T-helper 2 cell treated with Interferon-gamma antibody and Interleukin-4, amounts not matched to agents 5 μg/mL and 100 μg/mL, for 36 hours (primary cell): ENCODE data around the gene PRPH.
"Not testable (repeated sequence)": the region's sequence is repeated elsewhere in the genome, so short reads cannot be mapped to it uniquely, and the experiment has no call there.

Experiments used
- DNase-seq: peaks from one replicate; pipeline ENCODE4 v3.0.0; 2021; ENCODE audit warnings: low spot score
- H3K27ac Mint-ChIP-seq: one replicate; pipeline ENCODE4 v1.8.0; 2021; ENCODE audit warnings: mild to moderate bottlenecking, mixed read lengths
- H3K27me3 Mint-ChIP-seq: one replicate; pipeline ENCODE4 v1.8.0; 2021; ENCODE audit warnings: low read depth, mixed read lengths
- H3K36me3 Mint-ChIP-seq: one replicate; pipeline ENCODE4 v1.8.0; 2021; ENCODE audit warnings: low read depth, mixed read lengths
- H3K4me1 Mint-ChIP-seq: one replicate; pipeline ENCODE4 v1.8.0; 2021; ENCODE audit warnings: low read depth, mixed read lengths
- H3K4me3 Mint-ChIP-seq: one replicate; pipeline ENCODE4 v1.8.0; 2022; ENCODE audit warnings: mild to moderate bottlenecking, moderate library complexity, mixed read lengths
- H3K9me3 Mint-ChIP-seq: one replicate; pipeline ENCODE4 v1.8.0; 2021; ENCODE audit warnings: mixed read lengths

Gene PRPH

GRCh38 chr12:49295082-49295936 is at the start of gene PRPH:
Gene PRPH (plus strand): TSS chr12:49295147. CDS start chr12:49295201, 54 bp downstream.
- H3K4me1 Mint-ChIP-seq, result peaks cover 19% of the 10 kb centered on the region
- no peaks in the 10 kb centered on the region for H3K9me3 Mint-ChIP-seq
- no peak within 1 kb of the TSS for H3K27ac Mint-ChIP-seq
- DNase-seq, result no peak
- no peak within 1 kb of the TSS for H3K4me3 Mint-ChIP-seq
- no peaks in the 10 kb centered on the region for H3K36me3 Mint-ChIP-seq
- peaks cover 49% of the 10 kb centered on the region for H3K27me3 Mint-ChIP-seq

DNA sequence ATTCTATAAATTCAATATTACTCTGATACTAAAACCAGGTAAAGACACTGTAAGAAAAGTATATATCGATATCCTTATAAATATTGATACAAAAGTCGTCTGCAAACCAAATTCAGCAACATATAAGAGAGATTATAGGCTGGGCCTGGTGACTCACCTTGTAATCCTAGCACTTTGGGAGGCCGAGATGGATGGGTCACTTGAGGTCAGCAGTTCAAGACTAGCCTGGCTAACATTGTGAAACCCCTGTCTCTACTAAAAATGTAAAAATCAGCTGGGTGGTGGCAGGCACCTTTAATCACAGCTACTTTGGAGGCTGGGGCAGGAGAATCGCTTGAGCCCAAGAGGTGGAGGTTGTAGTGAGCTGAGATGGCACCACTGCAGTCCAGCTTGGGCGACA is 43.6 kb upstream of the PRPH start:
- no peak overlapping the region for H3K4me3 Mint-ChIP-seq
- no peak for DNase-seq
- no peaks in the 10 kb centered on the region for H3K36me3 Mint-ChIP-seq
- H3K9me3 Mint-ChIP-seq, result no peaks in the 10 kb centered on the region
- H3K27me3 Mint-ChIP-seq, result no peaks in the 10 kb centered on the region
- H3K4me1 Mint-ChIP-seq, result no peaks in the 10 kb centered on the region
- no peak overlapping the region for H3K27ac Mint-ChIP-seq

GRCh38 chr12:49253033-49253623 is 41.8 kb upstream of the PRPH start:
- no peaks in the 10 kb centered on the region for H3K9me3 Mint-ChIP-seq
- no peak for DNase-seq
- H3K27ac Mint-ChIP-seq, result no peak overlapping the region
- no peak overlapping the region for H3K4me3 Mint-ChIP-seq
- no peaks in the 10 kb centered on the region for H3K36me3 Mint-ChIP-seq
- H3K4me1 Mint-ChIP-seq, result no peaks in the 10 kb centered on the region
- H3K27me3 Mint-ChIP-seq, result no peaks in the 10 kb centered on the region

GRCh38 chr12:49255456-49255855 is 39.5 kb upstream of the PRPH start:
- not testable (repeated sequence) for H3K27ac Mint-ChIP-seq, H3K4me1 Mint-ChIP-seq, H3K4me3 Mint-ChIP-seq, H3K27me3 Mint-ChIP-seq, H3K36me3 Mint-ChIP-seq, H3K9me3 Mint-ChIP-seq, DNase-seq

GRCh38 chr12:49255857-49256637 is 38.9 kb upstream of the PRPH start:
- Mint-ChIP-seq H3K4me1 (peaks cover 4% of the 10 kb centered on the region), H3K9me3 (no peaks in the 10 kb centered on the region), H3K27ac (no peak overlapping the region), H3K4me3 (no peak overlapping the region), H3K36me3 (no peaks in the 10 kb centered on the region), H3K27me3 (no peaks in the 10 kb centered on the region)
- DNase-seq, result no peak

- not testable (repeated sequence) for H3K27ac Mint-ChIP-seq, H3K4me3 Mint-ChIP-seq, H3K27me3 Mint-ChIP-seq, H3K4me1 Mint-ChIP-seq, H3K36me3 Mint-ChIP-seq, DNase-seq, H3K9me3 Mint-ChIP-seq
Measured at GRCh38 chr12:49257508-49258184, 37.3 kb upstream of the PRPH start.

GRCh38 chr12:49259452-49259851 is 35.5 kb upstream of the PRPH start:
- Mint-ChIP-seq H3K27me3 (no peaks in the 10 kb centered on the region), H3K4me3 (no peak overlapping the region), H3K36me3 (peaks cover 1% of the 10 kb centered on the region), H3K27ac (no peak overlapping the region), H3K9me3 (no peaks in the 10 kb centered on the region), H3K4me1 (peaks cover 20% of the 10 kb centered on the region)
- no peak for DNase-seq

DNA sequence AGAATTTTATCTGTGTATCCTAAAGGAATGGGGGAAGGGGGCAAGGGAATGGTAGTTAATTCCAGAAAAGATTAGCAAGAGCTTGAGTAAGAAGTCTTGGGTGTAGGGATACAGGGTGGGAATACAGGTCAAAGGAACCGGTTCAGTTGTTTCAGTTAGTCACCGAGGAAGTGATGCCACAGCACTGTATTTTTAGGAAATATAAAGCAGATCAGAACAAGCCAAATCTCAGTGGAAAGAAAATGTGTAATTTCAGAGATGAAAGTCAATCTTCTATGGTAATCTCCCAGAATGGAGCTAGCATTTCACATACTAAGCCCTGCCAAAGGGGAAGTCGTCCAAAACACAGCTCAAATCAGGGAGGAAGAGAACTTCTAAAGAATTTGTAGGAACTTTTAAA is 34.8 kb upstream of the PRPH start:
- H3K9me3 Mint-ChIP-seq, result no peaks in the 10 kb centered on the region
- DNase-seq, result no peak
- peaks cover 20% of the 10 kb centered on the region for H3K4me1 Mint-ChIP-seq
- peaks cover 1% of the 10 kb centered on the region for H3K36me3 Mint-ChIP-seq
- H3K27ac Mint-ChIP-seq, result no peak overlapping the region
- H3K4me3 Mint-ChIP-seq, result no peak overlapping the region
- H3K27me3 Mint-ChIP-seq, result no peaks in the 10 kb centered on the region

DNA sequence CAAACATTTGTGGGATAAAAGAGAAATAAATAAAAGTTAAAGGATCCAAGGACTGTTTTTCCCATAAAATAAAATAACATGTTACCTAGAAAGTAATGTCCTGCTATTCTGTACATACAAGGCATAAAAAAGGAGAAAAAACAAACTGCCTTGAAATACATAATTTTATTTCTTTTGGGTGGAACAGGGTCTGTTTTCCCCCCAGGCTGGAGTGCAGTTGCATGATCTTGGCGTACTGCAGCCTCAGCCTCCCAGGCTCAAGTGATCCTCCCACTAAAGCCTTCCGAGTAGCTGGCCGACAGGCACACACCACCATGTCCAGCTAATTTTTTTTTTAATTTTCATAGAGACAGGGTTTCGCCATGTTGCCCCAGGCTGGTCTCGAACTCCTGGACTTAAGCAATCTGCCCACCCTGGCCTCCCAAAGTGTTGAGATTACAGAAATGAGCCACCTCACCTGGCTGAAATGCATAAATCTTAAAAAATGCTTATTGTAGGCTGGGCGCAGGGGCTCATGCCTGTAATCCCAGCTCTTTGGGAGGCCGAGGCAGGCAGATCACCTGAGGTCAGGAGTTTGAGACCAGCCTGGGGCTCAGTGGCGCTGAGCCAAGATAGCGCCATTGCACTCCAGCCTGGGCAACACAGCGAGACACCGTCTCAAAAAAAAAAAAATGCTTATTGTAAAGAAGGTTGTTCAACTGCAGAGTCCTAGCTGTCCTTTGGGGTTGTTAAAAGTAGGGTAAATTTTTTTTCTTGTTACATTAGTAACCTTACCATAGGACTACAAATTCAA is 34.2 kb upstream of the PRPH start:
- Mint-ChIP-seq H3K4me1 (peaks cover 22% of the 10 kb centered on the region), H3K36me3 (peaks cover 5% of the 10 kb centered on the region), H3K27me3 (no peaks in the 10 kb centered on the region), H3K27ac (no peak overlapping the region), H3K4me3 (no peak overlapping the region), H3K9me3 (no peaks in the 10 kb centered on the region)
- DNase-seq, result no peak

DNA sequence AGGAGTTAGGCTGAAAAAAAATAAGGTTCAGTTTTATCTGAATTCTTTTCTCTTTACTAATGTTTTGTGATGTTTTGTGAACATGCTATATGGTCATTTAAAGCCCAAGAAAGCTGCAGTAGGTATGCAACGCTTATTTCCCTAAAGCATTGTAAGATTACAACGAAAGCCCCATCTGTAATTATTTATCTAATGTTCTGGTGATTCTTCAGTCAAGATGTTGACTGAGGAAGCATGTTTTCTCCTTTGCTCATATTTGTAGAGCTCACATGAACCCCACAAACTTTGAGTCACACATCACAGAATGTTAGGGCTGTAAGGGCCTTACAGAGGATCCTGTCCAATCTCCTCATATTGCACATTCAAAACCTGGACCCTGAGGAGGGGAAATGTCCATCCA is 33.2 kb upstream of the PRPH start:
- DNase-seq, result no peak
- H3K27ac Mint-ChIP-seq, result no peak overlapping the region
- H3K4me1 Mint-ChIP-seq, result peaks cover 22% of the 10 kb centered on the region
- H3K9me3 Mint-ChIP-seq, result no peaks in the 10 kb centered on the region
- no peaks in the 10 kb centered on the region for H3K27me3 Mint-ChIP-seq
- no peak overlapping the region for H3K4me3 Mint-ChIP-seq
- H3K36me3 Mint-ChIP-seq, result peaks cover 10% of the 10 kb centered on the region

DNA sequence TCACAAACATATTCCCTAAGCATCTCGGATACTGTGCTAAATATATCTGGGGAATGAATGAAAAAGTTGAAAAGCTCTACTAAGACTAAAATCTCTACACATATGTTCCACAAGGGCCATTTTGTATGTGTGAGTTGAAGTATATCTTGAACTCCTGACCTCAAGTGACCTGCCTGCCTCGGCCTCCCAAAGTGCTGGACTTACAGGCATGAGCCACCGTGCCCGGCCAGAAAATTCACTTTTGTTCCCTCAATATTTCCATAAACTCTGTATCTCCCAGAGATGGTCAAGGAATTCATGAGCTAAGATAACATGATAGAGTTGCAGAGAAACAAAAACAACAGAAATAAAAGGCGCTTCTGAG is 31.6 kb upstream of the PRPH start:
- DNase-seq, result no peak
- peak overlapping the region; percentile 91 for H3K4me3 Mint-ChIP-seq
- peak overlapping the region; percentile 52 for H3K27ac Mint-ChIP-seq
- no peaks in the 10 kb centered on the region for H3K9me3 Mint-ChIP-seq
- H3K4me1 Mint-ChIP-seq, result peaks cover 28% of the 10 kb centered on the region
- H3K27me3 Mint-ChIP-seq, result no peaks in the 10 kb centered on the region
- peaks cover 18% of the 10 kb centered on the region for H3K36me3 Mint-ChIP-seq

- Mint-ChIP-seq H3K9me3 (no peaks in the 10 kb centered on the region), H3K27ac (peak overlapping the region; percentile 99), H3K4me3 (peak overlapping the region; percentile 98), H3K4me1 (peaks cover 34% of the 10 kb centered on the region), H3K27me3 (no peaks in the 10 kb centered on the region), H3K36me3 (peaks cover 28% of the 10 kb centered on the region)
- DNase-seq, result no peak
Measured at GRCh38 chr12:49264466-49264872, 30.5 kb upstream of the PRPH start.
